Measurements from ENCODE around the gene BDKRB2.

The BDKRB2 gene

DNA sequence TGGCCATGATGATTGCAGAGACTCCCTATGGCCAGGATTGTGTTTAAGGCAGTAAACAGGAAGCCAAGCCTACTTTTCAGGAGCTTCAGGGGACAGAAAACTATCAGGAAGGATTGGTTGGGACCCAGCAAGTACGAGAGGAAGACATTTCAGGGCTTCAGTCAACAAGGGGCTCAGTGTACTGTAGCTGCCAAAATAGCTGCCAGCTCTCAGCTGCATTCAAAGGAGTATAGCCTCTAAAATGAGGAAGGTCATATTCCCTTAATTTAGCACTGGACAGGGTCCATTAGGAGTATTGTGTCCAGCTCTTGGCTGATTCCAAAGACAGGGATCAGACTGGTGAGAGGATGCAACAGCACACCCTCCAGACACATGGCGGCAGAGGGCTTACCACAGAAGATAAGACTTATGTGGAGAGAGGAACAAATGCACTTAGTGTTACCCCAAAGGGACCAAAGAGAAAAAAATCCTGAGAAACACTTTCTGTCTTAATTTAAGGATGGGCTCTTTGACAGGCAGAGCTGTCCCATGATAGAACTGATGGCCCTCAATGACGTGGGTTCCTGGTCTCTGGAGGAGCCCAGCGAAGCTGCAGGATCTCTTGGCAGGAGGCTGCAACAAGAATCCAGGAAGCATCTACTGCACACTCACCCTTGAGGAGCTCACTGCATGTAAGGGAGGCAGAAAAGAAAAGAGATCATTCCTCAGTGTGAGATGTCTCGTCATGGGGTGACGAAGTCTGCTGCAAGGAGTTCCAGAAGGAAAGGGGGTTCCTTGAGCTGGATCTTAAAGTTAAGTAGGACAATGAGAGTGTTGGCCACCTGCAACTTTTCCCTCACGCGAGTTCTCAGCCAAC, 66.2 kb downstream of the BDKRB2 start:
- DNase-seq (ENCODE audit: low spot score): no peak

- DNase-seq (ENCODE audit: low spot score): no peak
Measured at GRCh38 chr14:96271421-96271762, 66.8 kb downstream of the BDKRB2 start.

GRCh38 chr14:96272777-96273473, 68.3 kb downstream of the BDKRB2 start:
- DNase-seq (ENCODE audit: low spot score): no peak

GRCh38 chr14:96273629-96274028, 69.0 kb downstream of the BDKRB2 start:
- DNase-seq (ENCODE audit: low spot score): no peak

- DNase-seq (ENCODE audit: low spot score): no peak
Measured at GRCh38 chr14:96274122-96274521, 69.5 kb downstream of the BDKRB2 start.

DNA sequence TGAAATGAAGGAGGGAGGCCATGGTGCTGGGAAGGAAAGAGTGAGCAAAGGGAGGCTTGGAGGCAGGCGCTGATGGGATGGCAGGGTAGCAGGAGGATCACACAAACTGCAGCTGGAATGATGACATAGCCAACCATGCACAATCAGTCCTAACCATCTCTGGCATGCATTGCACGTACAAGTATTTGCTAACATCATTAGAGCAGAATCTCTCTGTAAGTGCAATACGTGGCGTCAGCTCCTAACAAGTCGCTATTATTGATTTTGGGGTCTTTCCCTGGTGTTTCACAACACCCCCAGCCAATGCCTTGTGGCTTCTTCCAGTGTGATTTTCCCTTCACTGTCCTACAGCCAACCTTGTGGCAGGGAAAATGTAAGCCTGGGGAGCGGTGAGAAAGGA, 69.9 kb downstream of the BDKRB2 start:
- no peak for DNase-seq (ENCODE audit: low spot score)

GRCh38 chr14:96275177-96276112, 70.8 kb downstream of the BDKRB2 start:
- DNase-seq (ENCODE audit: low spot score): peak; percentile 73

- DNase-seq (ENCODE audit: low spot score): no peak
Measured at GRCh38 chr14:96277890-96278289, 73.3 kb downstream of the BDKRB2 start.

DNA sequence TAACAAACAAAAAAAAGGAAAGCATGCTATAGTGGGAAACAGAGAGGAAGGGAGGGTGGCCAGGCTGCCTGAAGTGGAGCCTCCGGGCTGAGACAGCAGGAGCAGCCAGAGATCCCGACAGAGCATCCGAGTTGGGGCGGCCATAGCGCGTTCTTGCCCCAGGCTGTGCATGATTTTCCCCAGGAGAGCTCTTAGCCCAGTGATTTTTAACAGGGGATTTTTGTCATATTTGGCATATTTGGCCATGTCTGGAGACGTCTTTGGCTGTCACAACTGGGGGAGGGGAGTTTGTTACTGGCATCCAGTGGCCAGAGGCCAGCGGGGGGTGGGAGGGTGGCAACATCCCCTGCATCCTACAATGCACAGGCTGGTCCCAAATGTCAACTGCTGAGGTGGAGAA, 74.9 kb downstream of the BDKRB2 start:
- DNase-seq (ENCODE audit: low spot score): no peak

DNA sequence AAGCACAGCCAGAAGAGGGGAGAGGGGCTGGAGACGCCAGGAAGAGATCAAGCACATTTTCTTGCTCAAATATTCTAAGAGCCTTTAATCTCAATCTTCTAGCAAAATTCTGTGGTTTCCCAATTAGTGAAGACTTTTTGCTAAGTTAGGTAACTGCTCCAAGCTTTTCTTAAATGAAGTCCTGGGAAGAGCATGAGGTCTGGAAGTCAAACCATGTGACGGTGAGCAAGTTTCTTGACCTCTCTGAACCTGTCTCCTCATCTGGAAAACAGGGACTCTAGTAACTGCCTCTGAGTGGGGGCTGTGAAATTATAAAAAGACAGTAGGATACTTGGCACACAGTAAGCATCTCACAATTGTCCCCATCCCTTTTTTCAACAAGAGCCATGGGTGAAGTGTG, 75.5 kb downstream of the BDKRB2 start:
- DNase-seq (ENCODE audit: low spot score): no peak

- DNase-seq (ENCODE audit: low spot score): no peak
Measured at GRCh38 chr14:96281486-96281885, 76.8 kb downstream of the BDKRB2 start.

GRCh38 chr14:96284008-96284407, 79.4 kb downstream of the BDKRB2 start:
- no peak for DNase-seq (ENCODE audit: low spot score)

DNA sequence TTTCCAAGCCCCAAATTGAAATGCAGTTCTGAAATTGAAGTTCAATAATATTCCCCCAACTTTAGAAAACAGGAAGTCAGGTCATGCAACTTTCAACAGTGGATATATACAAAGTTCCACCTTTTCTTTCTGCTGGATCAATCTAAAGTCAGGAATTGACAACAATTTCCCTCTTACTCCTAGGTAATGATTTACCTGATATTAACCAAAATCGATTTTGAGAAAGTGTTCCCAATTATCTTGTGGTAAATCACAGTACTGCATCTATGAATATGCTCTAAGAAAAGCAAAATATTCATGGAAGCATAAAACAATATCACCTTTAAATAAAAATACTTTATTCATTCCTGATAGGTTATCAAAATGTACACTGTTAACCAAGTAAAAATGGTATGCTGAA, 79.8 kb downstream of the BDKRB2 start:
- DNase-seq (ENCODE audit: low spot score): no peak

- no peak for DNase-seq (ENCODE audit: low spot score)
Measured at GRCh38 chr14:96285667-96286066, 81.0 kb downstream of the BDKRB2 start.

DNA sequence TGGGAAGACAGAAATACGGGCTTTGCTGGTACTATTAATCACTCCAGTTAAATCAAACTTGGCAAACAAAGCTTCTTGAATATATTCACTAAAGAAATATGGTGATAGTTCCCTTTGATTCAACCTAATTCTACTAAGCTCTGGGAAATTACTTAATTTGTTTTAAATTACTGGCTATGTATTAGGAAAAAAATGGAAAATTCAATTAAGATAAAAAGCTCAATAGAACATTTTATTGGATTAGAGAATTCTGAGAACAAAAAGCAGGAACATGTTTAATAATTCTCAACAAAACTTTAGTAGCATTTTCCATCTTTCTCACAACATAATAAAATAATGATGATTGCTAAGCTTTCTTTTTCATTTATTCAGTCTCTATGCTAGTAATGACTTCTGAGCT, 81.6 kb downstream of the BDKRB2 start:
- DNase-seq (ENCODE audit: low spot score): no peak

DNA sequence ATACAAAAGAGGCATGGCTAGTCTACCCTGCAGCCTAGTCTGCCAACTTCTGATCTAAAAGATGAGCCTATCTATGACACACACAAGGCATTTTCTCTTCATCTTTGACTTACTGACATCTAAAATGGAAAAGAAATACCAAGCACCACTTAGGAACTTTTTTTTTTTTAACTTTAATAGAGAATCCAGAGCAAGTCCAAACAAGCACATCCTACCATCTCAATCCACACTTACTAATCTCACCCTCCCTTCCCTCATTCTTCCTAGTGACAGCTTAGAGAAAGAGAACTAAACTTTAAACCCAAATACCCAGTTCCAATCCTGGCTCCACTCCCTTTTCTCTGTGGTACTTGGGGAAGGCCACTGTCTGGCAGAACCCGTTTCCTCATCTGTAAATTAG, 83.2 kb downstream of the BDKRB2 start:
- DNase-seq (ENCODE audit: low spot score): no peak

All from NAMALWA (cell line).